Caco-2 (cell line): ENCODE results near the gene PTRHD1. TPM values are rescaled to one million over a fixed set of nuclear protein-coding genes. Genes with fewer than 3 reads are reported as not detected.

Source experiments
- BruUV-seq: library from RNA; stranded (reverse); fragments of 400-500 nt; replicated peaks from 2 replicates; lab custom pipeline; 2021; lab: Mats Ljungman, UMichigan
- CTCF ChIA-PET: fragments of 300-600 bp; sonication (Branson Sonifier 250); formaldehyde crosslinking; loops from one replicate; lab custom pipeline; 2022; ENCODE audit warnings: antibody characterized with exemption; lab: Charles Lee
- POLR2A ChIA-PET: fragments of 300-600 bp; sonication (Branson Sonifier 250); formaldehyde crosslinking; loops from one replicate; lab custom pipeline; 2022; ENCODE audit warnings: antibody characterized with exemption; lab: Charles Lee
- DNase-seq, 2 experiments: peaks; one replicate each; pipeline versions ENCODE4 v3.0.0 to v3.0.0-alpha.2; 2020 to 2022
- H3K27me3 ChIP-seq: replicated peaks from 2 replicates; pipeline ENCODE4 v1.6.0; 2011; ENCODE audit warnings: low read length; ENCODE audit not compliant: control insufficient read depth, insufficient read depth
- H3K36me3 ChIP-seq: 2 replicates; pipeline ENCODE4 v1.5.1; 2011; ENCODE audit warnings: low read length; ENCODE audit not compliant: control insufficient read depth, insufficient read depth
- H3K4me1 ChIP-seq: fragments of 250-450 bp; sonication (Bioruptor Pico); 2 replicates; pipeline ENCODE4 v1.5.1; 2020; ENCODE audit warnings: mild to moderate bottlenecking
- H3K4me3 ChIP-seq: 2 replicates; pipeline ENCODE4 v1.5.1; 2011; ENCODE audit warnings: low read depth, mild to moderate bottlenecking, control low read depth, low read length
- H3K9me3 ChIP-seq: fragments of 250-450 bp; sonication (Bioruptor Pico); 2 replicates; pipeline ENCODE4 v1.5.1; 2020; ENCODE audit warnings: mild to moderate bottlenecking, moderate library complexity
- H3K27ac Mint-ChIP-seq: one replicate; pipeline ENCODE4 v1.8.0; 2022; ENCODE audit warnings: mixed read lengths; ENCODE audit not compliant: unreplicated experiment
- H3K27me3 Mint-ChIP-seq: one replicate; pipeline ENCODE4 v1.8.0; 2022; ENCODE audit warnings: mixed read lengths; ENCODE audit not compliant: insufficient read depth, unreplicated experiment
- H3K36me3 Mint-ChIP-seq: one replicate; pipeline ENCODE4 v1.8.0; 2022; ENCODE audit warnings: mild to moderate bottlenecking, mixed read lengths; ENCODE audit not compliant: insufficient read depth, unreplicated experiment
- H3K4me1 Mint-ChIP-seq: one replicate; pipeline ENCODE4 v1.8.0; 2022; ENCODE audit warnings: low read depth, mixed read lengths; ENCODE audit not compliant: unreplicated experiment
- H3K4me3 Mint-ChIP-seq: one replicate; pipeline ENCODE4 v1.8.0; 2022; ENCODE audit warnings: mild to moderate bottlenecking, moderate library complexity, mixed read lengths; ENCODE audit not compliant: unreplicated experiment
- H3K9me3 Mint-ChIP-seq: one replicate; pipeline ENCODE4 v1.8.0; 2022; ENCODE audit warnings: mixed read lengths; ENCODE audit not compliant: unreplicated experiment
- intact Hi-C: fragments of 100-400 bp; cut with micrococcal nuclease; formaldehyde crosslinking; loops from one replicate; pipeline ENCODE4 v1.10.0; 2022; ENCODE audit not compliant: unreplicated experiment
- total RNA-seq: library from RNA; stranded (reverse); gene quantifications from 2 replicates; pipeline ENCODE4 v1.2.3, GENCODE V29; 2022
- TF ChIP-seq, protein P1 (sequence below), 2 experiments: fragments of 200-600 bp in 1 of 2; IDR thresholded peaks; 1 replicate in 1 of 2; 2 replicates in 1 of 2; pipeline versions ENCODE4 v1.5.1 to v1.8.0; 2011 to 2022; ENCODE audit warnings: antibody characterized with exemption in 1 of 2, control low read depth in 1 of 2, inconsistent platforms in 1 of 2, low read depth in 1 of 2, low read length in 1 of 2, mild to moderate bottlenecking in 1 of 2, moderate library complexity in 1 of 2; ENCODE audit not compliant: insufficient read depth in 1 of 2, severe bottlenecking in 1 of 2, unreplicated experiment in 1 of 2

The PTRHD1 gene
- total RNA-seq, 1 experiment from 2014 or later: 52.8 TPM

DNA sequence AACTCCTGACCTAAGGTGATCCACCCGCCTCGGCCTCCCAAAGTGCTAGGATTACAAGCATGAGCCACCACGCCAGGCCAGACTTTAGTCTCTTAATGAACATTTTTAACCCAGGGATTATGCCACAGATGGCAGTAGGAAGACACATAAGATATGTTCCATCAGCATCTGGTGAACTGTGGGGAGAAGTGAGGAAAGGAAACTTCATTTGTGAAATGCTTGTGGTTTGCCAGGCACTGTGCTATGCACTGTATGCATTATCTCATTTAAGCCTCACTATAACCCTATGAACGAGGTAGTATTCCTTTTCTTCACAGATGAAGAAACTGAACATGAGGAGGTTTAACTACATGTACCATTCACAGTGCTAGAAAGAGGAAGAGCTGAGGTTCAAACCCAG is 29.3 kb downstream of the PTRHD1 start:
- Histone ChIP-seq H3K36me3 (0 out of 2 replicates have a peak, but pooled peaks cover 2% of the 10 kb centered on the region), H3K4me1 (peaks cover 14% of the 10 kb centered on the region; the same call in 1 of the 2 replicates), H3K9me3 (no peaks in the 10 kb centered on the region), H3K27me3 (no peaks in the 10 kb centered on the region), H3K4me3 (no peak overlapping the region)
- intact Hi-C loops: no loop called here
- Mint-ChIP-seq H3K27ac (no peak overlapping the region), H3K27me3 (no peaks in the 10 kb centered on the region), H3K4me3 (no peak overlapping the region), H3K9me3 (no peaks in the 10 kb centered on the region), H3K4me1 (peaks cover 8% of the 10 kb centered on the region), H3K36me3 (peaks cover 39% of the 10 kb centered on the region)
- no TSS peak for BruUV-seq
- TF ChIP-seq, protein P1, sequence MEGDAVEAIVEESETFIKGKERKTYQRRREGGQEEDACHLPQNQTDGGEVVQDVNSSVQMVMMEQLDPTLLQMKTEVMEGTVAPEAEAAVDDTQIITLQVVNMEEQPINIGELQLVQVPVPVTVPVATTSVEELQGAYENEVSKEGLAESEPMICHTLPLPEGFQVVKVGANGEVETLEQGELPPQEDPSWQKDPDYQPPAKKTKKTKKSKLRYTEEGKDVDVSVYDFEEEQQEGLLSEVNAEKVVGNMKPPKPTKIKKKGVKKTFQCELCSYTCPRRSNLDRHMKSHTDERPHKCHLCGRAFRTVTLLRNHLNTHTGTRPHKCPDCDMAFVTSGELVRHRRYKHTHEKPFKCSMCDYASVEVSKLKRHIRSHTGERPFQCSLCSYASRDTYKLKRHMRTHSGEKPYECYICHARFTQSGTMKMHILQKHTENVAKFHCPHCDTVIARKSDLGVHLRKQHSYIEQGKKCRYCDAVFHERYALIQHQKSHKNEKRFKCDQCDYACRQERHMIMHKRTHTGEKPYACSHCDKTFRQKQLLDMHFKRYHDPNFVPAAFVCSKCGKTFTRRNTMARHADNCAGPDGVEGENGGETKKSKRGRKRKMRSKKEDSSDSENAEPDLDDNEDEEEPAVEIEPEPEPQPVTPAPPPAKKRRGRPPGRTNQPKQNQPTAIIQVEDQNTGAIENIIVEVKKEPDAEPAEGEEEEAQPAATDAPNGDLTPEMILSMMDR (IDR thresholded peaks at IDR 0.05; ENCODE audit: insufficient read depth in 1 of 2, low read depth in 1 of 2, low read length in 1 of 2, severe bottlenecking in 1 of 2, unreplicated experiment in 1 of 2): no peak
- ChIA-PET POLR2A (no interaction called here), CTCF (no interaction called here)
- DNase-seq: no peak

DNA sequence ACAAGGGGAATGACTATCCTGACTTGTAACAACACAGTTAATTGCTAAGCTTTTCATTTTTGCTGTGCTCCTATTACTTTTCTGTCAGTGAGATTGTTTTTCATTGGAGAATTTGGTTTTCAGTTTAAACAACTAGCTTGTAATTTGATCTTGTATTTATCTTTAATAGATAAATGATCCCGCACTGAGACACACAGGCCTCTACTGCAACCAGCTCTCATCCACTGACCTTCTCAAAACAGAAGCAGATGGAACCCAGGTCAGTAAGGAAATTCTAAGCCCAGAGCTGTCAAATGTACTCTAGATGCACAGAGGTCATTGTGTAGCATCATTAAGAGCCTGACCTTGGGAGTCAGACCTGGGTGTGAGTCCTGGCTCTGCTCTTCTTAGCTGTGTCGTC is 30.7 kb downstream of the PTRHD1 start:
- Histone ChIP-seq H3K4me1 (peaks cover 14% of the 10 kb centered on the region; the same call in 1 of the 2 replicates), H3K4me3 (no peak overlapping the region), H3K27me3 (no peaks in the 10 kb centered on the region), H3K9me3 (no peaks in the 10 kb centered on the region), H3K36me3 (peaks cover 3% of the 10 kb centered on the region; the same call in 1 of the 2 replicates)
- BruUV-seq: no TSS peak
- CTCF ChIA-PET: no interaction called here
- intact Hi-C loops: no loop called here
- no peak for DNase-seq
- TF ChIP-seq, protein P1 (IDR thresholded peaks at IDR 0.05; ENCODE audit: insufficient read depth in 1 of 2, low read depth in 1 of 2, low read length in 1 of 2, severe bottlenecking in 1 of 2, unreplicated experiment in 1 of 2): no peak
- no peaks in the 10 kb centered on the region for H3K9me3 Mint-ChIP-seq
- H3K27ac Mint-ChIP-seq: no peak overlapping the region
- POLR2A ChIA-PET: no interaction called here
- H3K27me3 Mint-ChIP-seq: no peaks in the 10 kb centered on the region
- no peak overlapping the region for H3K4me3 Mint-ChIP-seq
- H3K36me3 Mint-ChIP-seq: peaks cover 38% of the 10 kb centered on the region
- peaks cover 8% of the 10 kb centered on the region for H3K4me1 Mint-ChIP-seq

DNA sequence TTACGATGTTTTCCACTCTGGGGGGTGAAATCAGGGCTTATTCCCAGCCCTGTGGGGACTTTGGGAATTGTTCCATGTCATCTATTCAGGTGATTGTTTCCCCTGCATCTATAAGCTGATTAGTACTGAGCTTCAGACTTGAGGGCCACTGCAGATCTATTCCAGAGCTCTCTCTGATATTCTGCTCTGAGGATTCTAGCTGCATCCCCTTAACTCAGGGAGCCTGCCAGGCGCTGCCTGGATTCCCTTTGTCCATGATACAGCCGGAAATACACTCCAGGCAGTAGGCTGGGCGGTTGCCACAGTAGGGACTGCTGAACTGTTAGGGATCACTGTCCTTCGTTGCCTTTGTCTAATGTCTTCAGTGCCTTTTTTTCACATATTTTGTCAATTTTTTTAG is 31.3 kb downstream of the PTRHD1 start:
- peaks cover 14% of the 10 kb centered on the region; the same call in 1 of the 2 replicates for H3K4me1 ChIP-seq
- ChIA-PET POLR2A (no interaction called here), CTCF (no interaction called here)
- TF ChIP-seq, protein P1 (IDR thresholded peaks at IDR 0.05; ENCODE audit: insufficient read depth in 1 of 2, low read depth in 1 of 2, low read length in 1 of 2, severe bottlenecking in 1 of 2, unreplicated experiment in 1 of 2): no peak
- Mint-ChIP-seq H3K4me3 (no peak overlapping the region), H3K9me3 (no peaks in the 10 kb centered on the region), H3K27ac (no peak overlapping the region), H3K27me3 (no peaks in the 10 kb centered on the region), H3K36me3 (peaks cover 38% of the 10 kb centered on the region), H3K4me1 (peaks cover 7% of the 10 kb centered on the region)
- DNase-seq: no peak
- H3K27me3 ChIP-seq: no peaks in the 10 kb centered on the region
- no peak overlapping the region for H3K4me3 ChIP-seq
- peaks cover 3% of the 10 kb centered on the region; the same call in 1 of the 2 replicates for H3K36me3 ChIP-seq
- no peaks in the 10 kb centered on the region for H3K9me3 ChIP-seq
- no TSS peak for BruUV-seq
- intact Hi-C loops: no loop called here
